ENCODE results near the gene CAPN8.

GRCh38 chr1:223682502-223682901 lies 17.0 kb upstream of the CAPN8 start:
- TF ChIP-seq SMAD4 (CRISPR knock-in tag; IDR thresholded peaks at IDR 0.05) (no peak), SP1 (CRISPR knock-in tag; conservative IDR thresholded peaks at IDR 0.05) (no peak)
